ENCODE results near the gene IZUMO1.

IZUMO1 gene

DNA sequence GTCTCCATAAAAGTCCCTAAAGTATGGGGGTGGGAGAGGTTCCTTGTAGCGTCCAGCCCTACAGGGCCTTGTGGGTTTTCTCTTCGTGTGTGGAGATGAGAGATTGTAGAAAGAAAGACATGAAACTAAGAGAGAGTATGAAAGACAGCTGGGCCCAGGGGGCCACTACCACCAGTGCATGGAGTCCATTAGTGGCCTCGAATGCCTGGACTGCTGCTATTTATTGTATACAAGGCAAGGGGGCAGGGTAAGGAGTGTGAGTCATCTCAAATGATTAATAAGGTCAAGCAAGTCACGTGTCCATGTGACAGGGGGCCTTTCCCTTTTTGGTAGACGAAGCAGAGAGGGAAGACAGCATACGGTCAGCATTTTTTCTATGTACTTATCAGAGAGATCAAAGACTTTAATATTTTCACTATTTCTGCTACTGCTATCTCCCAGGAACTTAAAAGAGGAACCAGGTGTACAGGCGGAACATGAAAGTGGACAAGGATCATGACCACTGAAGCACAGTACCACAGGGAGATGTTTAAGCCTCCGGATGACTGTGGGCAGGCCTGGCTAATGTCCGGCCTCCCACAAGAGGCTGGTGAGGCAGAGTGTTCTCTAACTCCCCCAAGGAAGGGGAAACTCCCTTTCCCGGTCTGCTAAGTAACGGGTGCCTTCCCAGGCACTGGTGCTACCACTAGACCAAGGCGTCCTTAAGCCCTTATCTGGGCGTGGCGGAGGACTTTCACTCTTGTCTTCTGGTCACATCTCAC is 34.1 kb upstream of the IZUMO1 start:
- Histone ChIP-seq H3K4ac (ENCODE audit: low read depth in 1 of 2, low read length in 2 of 2) (peak overlapping the region in 1 of 2 experiments; percentile 11), H4K91ac (ENCODE audit: low read length) (no peak overlapping the region), H2BK15ac (ENCODE audit: low read depth, poor library complexity, severe bottlenecking) (no peak overlapping the region), H3K18ac (ENCODE audit: low read depth in 1 of 2, low read length in 2 of 2) (peak overlapping the region; percentile 56 to 79), H2BK120ac (ENCODE audit: low read depth, low read length) (peak overlapping the region; percentile 49), H3K9ac (ENCODE audit: low read length) (no peak overlapping the region), H3K27ac (ENCODE audit: low read length, poor library complexity, severe bottlenecking) (no peak overlapping the region), H3K23ac (ENCODE audit: low read length in 2 of 2) (no peak overlapping the region), H3K4me3 (ENCODE audit: insufficient read depth in 1 of 2, low read depth in 1 of 2, low read length in 2 of 2) (no peak overlapping the region), H2AFZ (ENCODE audit: low read depth, low read length) (no peak overlapping the region), H2AK5ac (ENCODE audit: low read length, severe bottlenecking) (no peak overlapping the region), H3K14ac (ENCODE audit: low read length in 2 of 2) (no peak overlapping the region), H3K36me3 (ENCODE audit: control insufficient read depth in 1 of 2, insufficient read depth in 2 of 2, low read depth in 1 of 2, low read length in 2 of 2) (no peaks in the 10 kb centered on the region), H3K4me1 (ENCODE audit: control insufficient read depth, insufficient read depth, low read depth, low read length) (peaks cover 8% of the 10 kb centered on the region), H2BK5ac (ENCODE audit: low read depth, low read length, poor library complexity, severe bottlenecking) (no peak overlapping the region), H4K8ac (ENCODE audit: low read length) (peak overlapping the region; percentile 80), H2BK12ac (ENCODE audit: low read length in 2 of 2) (peak overlapping the region; percentile 1 to 66), H3K27me3 (ENCODE audit: control insufficient read depth in 1 of 2, insufficient read depth in 1 of 2, low read length in 2 of 2) (no peaks in the 10 kb centered on the region), H3K79me1 (replicated peaks; ENCODE audit: low read length, poor library complexity, severe bottlenecking) (no peaks in the 10 kb centered on the region), H3K4me2 (ENCODE audit: low read length, poor library complexity, severe bottlenecking) (no peak overlapping the region), H3K9me3 (ENCODE audit: control insufficient read depth, low read length) (no peaks in the 10 kb centered on the region)
- DNase-seq = peak; percentile 92
- WGBS = 33% methylated on average over 14 of the region's 14 CpGs

DNA sequence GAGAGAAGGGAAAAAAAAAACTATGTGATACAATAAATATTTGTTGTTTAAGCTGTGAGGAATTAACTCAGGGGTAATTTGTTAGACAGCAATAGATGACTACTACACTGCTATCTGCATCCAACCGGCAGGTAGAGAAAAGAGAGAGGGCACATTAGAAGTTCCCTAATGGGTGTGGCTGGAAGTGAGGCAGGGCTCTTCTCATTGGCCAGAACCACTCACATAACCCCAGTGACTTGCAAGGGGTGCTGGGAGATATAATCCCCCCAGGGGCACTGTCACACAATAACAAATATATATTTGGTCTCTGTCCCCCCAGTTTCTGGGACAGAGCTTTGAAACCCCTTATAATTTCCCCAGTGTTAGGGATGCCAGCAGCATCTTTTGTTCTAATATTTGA is 32.9 kb upstream of the IZUMO1 start:
- Histone ChIP-seq H3K36me3 (ENCODE audit: control insufficient read depth in 1 of 2, insufficient read depth in 2 of 2, low read depth in 1 of 2, low read length in 2 of 2) (no peaks in the 10 kb centered on the region), H3K4ac (ENCODE audit: low read depth in 1 of 2, low read length in 2 of 2) (no peak overlapping the region), H3K14ac (ENCODE audit: low read length in 2 of 2) (no peak overlapping the region), H2AK5ac (ENCODE audit: low read length, severe bottlenecking) (no peak overlapping the region), H3K9ac (ENCODE audit: low read length) (no peak overlapping the region), H3K4me3 (ENCODE audit: insufficient read depth in 1 of 2, low read depth in 1 of 2, low read length in 2 of 2) (no peak overlapping the region), H3K4me2 (ENCODE audit: low read length, poor library complexity, severe bottlenecking) (no peak overlapping the region), H3K4me1 (ENCODE audit: control insufficient read depth, insufficient read depth, low read depth, low read length) (peaks cover 8% of the 10 kb centered on the region), H2BK15ac (ENCODE audit: low read depth, poor library complexity, severe bottlenecking) (no peak overlapping the region), H3K27me3 (ENCODE audit: control insufficient read depth in 1 of 2, insufficient read depth in 1 of 2, low read length in 2 of 2) (no peaks in the 10 kb centered on the region), H3K23ac (ENCODE audit: low read length in 2 of 2) (no peak overlapping the region), H3K27ac (ENCODE audit: low read length, poor library complexity, severe bottlenecking) (no peak overlapping the region), H3K18ac (ENCODE audit: low read depth in 1 of 2, low read length in 2 of 2) (no peak overlapping the region), H2BK120ac (ENCODE audit: low read depth, low read length) (no peak overlapping the region), H4K8ac (ENCODE audit: low read length) (no peak overlapping the region), H3K79me1 (replicated peaks; ENCODE audit: low read length, poor library complexity, severe bottlenecking) (no peaks in the 10 kb centered on the region), H2BK5ac (ENCODE audit: low read depth, low read length, poor library complexity, severe bottlenecking) (no peak overlapping the region), H4K91ac (ENCODE audit: low read length) (no peak overlapping the region), H2AFZ (ENCODE audit: low read depth, low read length) (no peak overlapping the region), H3K9me3 (ENCODE audit: control insufficient read depth, low read length) (no peaks in the 10 kb centered on the region), H2BK12ac (ENCODE audit: low read length in 2 of 2) (no peak overlapping the region)
- no peak for DNase-seq
- WGBS = 100% methylated on average over 1 of the region's 1 CpG

DNA sequence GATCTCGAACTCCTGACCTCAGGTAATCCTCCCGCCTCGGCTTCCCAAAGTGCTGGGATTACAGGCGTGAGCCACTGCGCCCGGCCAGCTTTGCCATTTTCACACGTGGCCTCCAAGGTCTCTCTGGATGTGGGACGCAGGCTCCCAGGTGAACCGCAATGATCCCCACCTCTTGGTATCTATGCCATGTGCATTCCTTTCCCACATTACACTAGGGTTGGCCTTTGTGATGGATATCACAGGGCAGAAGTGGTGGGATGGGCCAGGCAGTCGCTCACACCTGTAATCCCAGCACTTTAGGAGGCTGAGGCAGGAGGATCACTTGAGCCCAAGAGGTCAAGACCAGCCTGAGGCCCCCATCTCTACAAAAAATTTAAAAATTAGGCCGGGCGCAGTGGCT is 31.0 kb upstream of the IZUMO1 start:
- H3K36me3 ChIP-seq (ENCODE audit: control insufficient read depth in 1 of 2, insufficient read depth in 2 of 2, low read depth in 1 of 2, low read length in 2 of 2) = no peaks in the 10 kb centered on the region
- no peak overlapping the region for H3K18ac ChIP-seq (ENCODE audit: low read depth in 1 of 2, low read length in 2 of 2)
- no peak overlapping the region for H3K4me3 ChIP-seq (ENCODE audit: insufficient read depth in 1 of 2, low read depth in 1 of 2, low read length in 2 of 2)
- no peak overlapping the region for H2BK15ac ChIP-seq (ENCODE audit: low read depth, poor library complexity, severe bottlenecking)
- H2AK5ac ChIP-seq (ENCODE audit: low read length, severe bottlenecking) = no peak overlapping the region
- no peak overlapping the region for H2BK120ac ChIP-seq (ENCODE audit: low read depth, low read length)
- no peak overlapping the region for H4K8ac ChIP-seq (ENCODE audit: low read length)
- H3K27ac ChIP-seq (ENCODE audit: low read length, poor library complexity, severe bottlenecking) = no peak overlapping the region
- no peak overlapping the region for H3K4me2 ChIP-seq (ENCODE audit: low read length, poor library complexity, severe bottlenecking)
- H2BK12ac ChIP-seq (ENCODE audit: low read length in 2 of 2) = no peak overlapping the region
- no peaks in the 10 kb centered on the region for H3K79me1 ChIP-seq (replicated peaks; ENCODE audit: low read length, poor library complexity, severe bottlenecking)
- WGBS = 93% methylated on average over 10 of the region's 12 CpGs
- no peak overlapping the region for H3K9ac ChIP-seq (ENCODE audit: low read length)
- H4K91ac ChIP-seq (ENCODE audit: low read length) = peak overlapping the region; percentile 50
- H3K23ac ChIP-seq (ENCODE audit: low read length in 2 of 2) = no peak overlapping the region
- H3K9me3 ChIP-seq (ENCODE audit: control insufficient read depth, low read length) = no peaks in the 10 kb centered on the region
- no peak for DNase-seq
- H2BK5ac ChIP-seq (ENCODE audit: low read depth, low read length, poor library complexity, severe bottlenecking) = no peak overlapping the region
- H3K27me3 ChIP-seq (ENCODE audit: control insufficient read depth in 1 of 2, insufficient read depth in 1 of 2, low read length in 2 of 2) = no peaks in the 10 kb centered on the region
- no peak overlapping the region for H3K4ac ChIP-seq (ENCODE audit: low read depth in 1 of 2, low read length in 2 of 2)
- peaks cover 8% of the 10 kb centered on the region for H3K4me1 ChIP-seq (ENCODE audit: control insufficient read depth, insufficient read depth, low read depth, low read length)
- no peak overlapping the region for H2AFZ ChIP-seq (ENCODE audit: low read depth, low read length)
- H3K14ac ChIP-seq (ENCODE audit: low read length in 2 of 2) = no peak overlapping the region

DNA sequence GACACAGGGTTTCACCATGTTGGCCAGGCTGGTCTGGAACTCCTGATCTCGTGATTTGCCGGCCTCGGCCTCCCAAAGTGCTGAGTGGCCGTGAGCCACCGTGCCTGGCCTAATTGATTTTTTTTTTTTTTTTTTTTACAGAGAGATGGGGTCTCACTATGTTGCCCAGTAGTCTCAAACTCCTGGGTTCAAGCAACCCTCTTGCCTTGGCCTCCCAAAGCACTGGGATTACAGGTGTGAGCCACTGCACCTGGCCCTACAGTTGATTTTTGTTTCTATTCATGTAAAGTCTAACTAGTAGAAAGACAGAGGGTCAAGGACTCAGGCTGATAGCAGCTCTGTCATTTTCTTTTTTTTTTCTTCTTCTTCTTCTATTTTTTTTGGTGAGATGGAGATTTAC is 30.4 kb upstream of the IZUMO1 start:
- no peaks in the 10 kb centered on the region for H3K27me3 ChIP-seq (ENCODE audit: control insufficient read depth in 1 of 2, insufficient read depth in 1 of 2, low read length in 2 of 2)
- H3K23ac ChIP-seq (ENCODE audit: low read length in 2 of 2) = no peak overlapping the region
- H3K4me3 ChIP-seq (ENCODE audit: insufficient read depth in 1 of 2, low read depth in 1 of 2, low read length in 2 of 2) = no peak overlapping the region
- H3K9me3 ChIP-seq (ENCODE audit: control insufficient read depth, low read length) = no peaks in the 10 kb centered on the region
- H3K79me1 ChIP-seq (replicated peaks; ENCODE audit: low read length, poor library complexity, severe bottlenecking) = no peaks in the 10 kb centered on the region
- no peak overlapping the region for H2BK120ac ChIP-seq (ENCODE audit: low read depth, low read length)
- H2AK5ac ChIP-seq (ENCODE audit: low read length, severe bottlenecking) = no peak overlapping the region
- peaks cover 8% of the 10 kb centered on the region for H3K4me1 ChIP-seq (ENCODE audit: control insufficient read depth, insufficient read depth, low read depth, low read length)
- H2BK15ac ChIP-seq (ENCODE audit: low read depth, poor library complexity, severe bottlenecking) = no peak overlapping the region
- no peaks in the 10 kb centered on the region for H3K36me3 ChIP-seq (ENCODE audit: control insufficient read depth in 1 of 2, insufficient read depth in 2 of 2, low read depth in 1 of 2, low read length in 2 of 2)
- no peak for DNase-seq
- no peak overlapping the region for H4K8ac ChIP-seq (ENCODE audit: low read length)
- no peak overlapping the region for H3K18ac ChIP-seq (ENCODE audit: low read depth in 1 of 2, low read length in 2 of 2)
- no peak overlapping the region for H2BK12ac ChIP-seq (ENCODE audit: low read length in 2 of 2)
- no peak overlapping the region for H4K91ac ChIP-seq (ENCODE audit: low read length)
- no peak overlapping the region for H3K27ac ChIP-seq (ENCODE audit: low read length, poor library complexity, severe bottlenecking)
- no peak overlapping the region for H3K4ac ChIP-seq (ENCODE audit: low read depth in 1 of 2, low read length in 2 of 2)
- WGBS = 93% methylated on average over 3 of the region's 5 CpGs
- no peak overlapping the region for H3K4me2 ChIP-seq (ENCODE audit: low read length, poor library complexity, severe bottlenecking)
- H3K14ac ChIP-seq (ENCODE audit: low read length in 2 of 2) = no peak overlapping the region
- H2AFZ ChIP-seq (ENCODE audit: low read depth, low read length) = no peak overlapping the region
- no peak overlapping the region for H2BK5ac ChIP-seq (ENCODE audit: low read depth, low read length, poor library complexity, severe bottlenecking)
- no peak overlapping the region for H3K9ac ChIP-seq (ENCODE audit: low read length)

Data from mesenchymal stem cell (in vitro differentiated cells and primary cell).